Upper lobe of right lung (tissue), 1 donor: ENCODE data around the gene MIER2. TPM values are rescaled to one million over a fixed set of nuclear protein-coding genes. Genes with fewer than 3 reads are reported as not detected.

ENCODE experiments used
- ATAC-seq: fragments of 200-7000 bp; cut with Tn5 transposase; one replicate; pipeline ENCODE4 v1.9.1; 2020; ENCODE audit warnings: mild to moderate bottlenecking, moderate library complexity
- DNase-seq: peaks from one replicate; pipeline ENCODE4 v3.0.0-alpha.2; 2020
- H3K27ac ChIP-seq: fragments of 200-600 bp; one replicate; pipeline ENCODE4 v1.8.0; 2022
- H3K27me3 ChIP-seq: fragments of 200-600 bp; one replicate; pipeline ENCODE4 v1.8.0; 2022; ENCODE audit warnings: mild to moderate bottlenecking
- H3K36me3 ChIP-seq: fragments of 200-600 bp; one replicate; pipeline ENCODE4 v1.8.0; 2022
- H3K4me1 ChIP-seq: fragments of 200-600 bp; one replicate; pipeline ENCODE4 v1.8.0; 2022
- H3K4me3 ChIP-seq: fragments of 200-600 bp; one replicate; pipeline ENCODE4 v1.8.0; 2022; ENCODE audit warnings: mild to moderate bottlenecking
- H3K9me3 ChIP-seq: fragments of 200-600 bp; one replicate; pipeline ENCODE4 v1.8.0; 2022
- intact Hi-C: fragments of 100-400 bp; cut with DNase I; formaldehyde crosslinking; loops from one replicate; pipeline ENCODE4 v1.11.0; 2022
- total RNA-seq: library from RNA; stranded (reverse); fragmentation: NEBNext Ultra II Directional; extraction: Animal tissue kit (Norgen Biotek cat#: 25700); gene quantifications from one replicate; pipeline ENCODE4 v1.2.1, GENCODE V29; 2021
- TF ChIP-seq, protein P1 (sequence below): fragments of 200-600 bp; IDR thresholded peaks from one replicate; pipeline ENCODE4 v1.8.0; 2022; ENCODE audit warnings: antibody characterized with exemption
- donor health status: DM: no; HTN: yes; CAD: no; lungs with severe emphysema.

The MIER2 gene
- total RNA-seq, 1 donor from 2014 or later = 43.1 TPM

DNA sequence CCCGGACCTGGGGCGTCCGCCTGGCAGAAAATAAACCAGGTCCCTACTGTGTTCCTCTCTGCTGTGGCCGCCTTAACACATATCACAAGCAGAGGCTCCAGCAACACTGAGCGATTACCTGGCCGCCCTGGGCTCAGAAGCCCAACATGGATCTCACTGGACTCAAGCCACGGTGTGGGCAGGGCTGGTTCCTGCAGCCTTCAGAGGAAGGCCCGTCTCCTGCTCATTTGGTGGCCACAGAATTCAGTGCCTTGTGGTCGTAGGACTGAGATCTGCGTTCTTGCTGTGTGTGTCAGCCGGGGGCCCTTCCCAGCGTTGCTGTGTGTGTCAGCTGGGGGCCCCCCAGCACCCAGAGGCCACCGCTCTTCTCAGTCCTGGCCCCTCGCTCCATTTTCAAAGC, 34.1 kb upstream of the MIER2 start:
- DNase-seq (peak; percentile 35), ATAC-seq (no peak)
- H3K36me3 ChIP-seq = no peaks in the 10 kb centered on the region
- H3K27me3 ChIP-seq = peaks cover 8% of the 10 kb centered on the region
- H3K27ac ChIP-seq = no peak overlapping the region
- intact Hi-C loops = no loop called here
- TF ChIP-seq, protein P1, sequence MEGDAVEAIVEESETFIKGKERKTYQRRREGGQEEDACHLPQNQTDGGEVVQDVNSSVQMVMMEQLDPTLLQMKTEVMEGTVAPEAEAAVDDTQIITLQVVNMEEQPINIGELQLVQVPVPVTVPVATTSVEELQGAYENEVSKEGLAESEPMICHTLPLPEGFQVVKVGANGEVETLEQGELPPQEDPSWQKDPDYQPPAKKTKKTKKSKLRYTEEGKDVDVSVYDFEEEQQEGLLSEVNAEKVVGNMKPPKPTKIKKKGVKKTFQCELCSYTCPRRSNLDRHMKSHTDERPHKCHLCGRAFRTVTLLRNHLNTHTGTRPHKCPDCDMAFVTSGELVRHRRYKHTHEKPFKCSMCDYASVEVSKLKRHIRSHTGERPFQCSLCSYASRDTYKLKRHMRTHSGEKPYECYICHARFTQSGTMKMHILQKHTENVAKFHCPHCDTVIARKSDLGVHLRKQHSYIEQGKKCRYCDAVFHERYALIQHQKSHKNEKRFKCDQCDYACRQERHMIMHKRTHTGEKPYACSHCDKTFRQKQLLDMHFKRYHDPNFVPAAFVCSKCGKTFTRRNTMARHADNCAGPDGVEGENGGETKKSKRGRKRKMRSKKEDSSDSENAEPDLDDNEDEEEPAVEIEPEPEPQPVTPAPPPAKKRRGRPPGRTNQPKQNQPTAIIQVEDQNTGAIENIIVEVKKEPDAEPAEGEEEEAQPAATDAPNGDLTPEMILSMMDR = no peak
- H3K4me1 ChIP-seq = no peaks in the 10 kb centered on the region
- no peaks in the 10 kb centered on the region for H3K9me3 ChIP-seq
- H3K4me3 ChIP-seq = no peak overlapping the region

DNA sequence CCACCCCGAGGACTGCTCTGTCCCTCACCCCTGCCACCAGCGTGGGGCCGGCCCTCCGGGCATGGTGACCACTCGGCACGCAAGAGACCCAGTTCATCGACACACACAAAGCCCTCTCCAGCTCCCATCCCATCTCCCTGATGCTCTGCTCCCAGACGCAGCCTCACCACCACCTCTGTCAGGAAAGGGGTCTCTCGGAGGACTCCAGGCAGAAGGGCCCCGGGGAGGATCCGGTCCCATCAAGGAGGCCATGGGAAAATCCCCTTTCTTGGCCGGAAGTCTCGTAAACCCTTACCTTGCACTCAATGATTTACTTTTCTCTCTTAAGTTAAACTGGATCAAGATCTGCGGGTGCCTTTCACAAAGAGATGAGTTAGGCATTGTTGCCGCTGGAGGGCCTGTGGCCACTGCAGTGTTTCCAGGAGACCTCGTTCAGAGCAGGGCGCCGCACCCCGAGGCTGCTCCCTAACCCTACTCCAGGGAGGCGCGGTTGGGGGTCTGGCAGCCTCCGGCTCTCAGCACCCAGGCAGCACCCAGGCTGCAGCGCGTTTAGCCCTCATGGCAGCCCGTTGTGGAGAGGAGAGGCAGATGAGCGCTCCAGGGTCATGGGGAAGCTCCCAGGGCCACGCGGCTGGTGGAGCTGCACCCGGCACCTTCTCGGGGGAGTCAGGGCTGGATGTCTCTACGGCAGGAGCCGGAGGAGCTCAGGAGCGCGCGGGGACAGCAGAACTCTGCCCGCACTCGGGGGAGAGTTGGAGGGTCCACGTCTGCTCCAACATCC, 33.4 kb upstream of the MIER2 start:
- ATAC-seq = peak; percentile 12
- Histone ChIP-seq H3K4me3 (no peak overlapping the region), H3K27ac (no peak overlapping the region), H3K36me3 (no peaks in the 10 kb centered on the region), H3K4me1 (no peaks in the 10 kb centered on the region), H3K9me3 (no peaks in the 10 kb centered on the region), H3K27me3 (peaks cover 7% of the 10 kb centered on the region)
- DNase-seq = peak; percentile 53
- intact Hi-C loops = no loop called here
- TF ChIP-seq, protein P1 = no peak

GRCh38 chr19:376111-376470, 31.5 kb upstream of the MIER2 start:
- Histone ChIP-seq H3K9me3 (no peaks in the 10 kb centered on the region), H3K4me3 (no peak overlapping the region), H3K27ac (no peak overlapping the region), H3K36me3 (no peaks in the 10 kb centered on the region), H3K27me3 (peaks cover 5% of the 10 kb centered on the region), H3K4me1 (no peaks in the 10 kb centered on the region)
- TF ChIP-seq, protein P1 = no peak
- no peak for DNase-seq
- no peak for ATAC-seq
- intact Hi-C loops = no loop called here

DNA sequence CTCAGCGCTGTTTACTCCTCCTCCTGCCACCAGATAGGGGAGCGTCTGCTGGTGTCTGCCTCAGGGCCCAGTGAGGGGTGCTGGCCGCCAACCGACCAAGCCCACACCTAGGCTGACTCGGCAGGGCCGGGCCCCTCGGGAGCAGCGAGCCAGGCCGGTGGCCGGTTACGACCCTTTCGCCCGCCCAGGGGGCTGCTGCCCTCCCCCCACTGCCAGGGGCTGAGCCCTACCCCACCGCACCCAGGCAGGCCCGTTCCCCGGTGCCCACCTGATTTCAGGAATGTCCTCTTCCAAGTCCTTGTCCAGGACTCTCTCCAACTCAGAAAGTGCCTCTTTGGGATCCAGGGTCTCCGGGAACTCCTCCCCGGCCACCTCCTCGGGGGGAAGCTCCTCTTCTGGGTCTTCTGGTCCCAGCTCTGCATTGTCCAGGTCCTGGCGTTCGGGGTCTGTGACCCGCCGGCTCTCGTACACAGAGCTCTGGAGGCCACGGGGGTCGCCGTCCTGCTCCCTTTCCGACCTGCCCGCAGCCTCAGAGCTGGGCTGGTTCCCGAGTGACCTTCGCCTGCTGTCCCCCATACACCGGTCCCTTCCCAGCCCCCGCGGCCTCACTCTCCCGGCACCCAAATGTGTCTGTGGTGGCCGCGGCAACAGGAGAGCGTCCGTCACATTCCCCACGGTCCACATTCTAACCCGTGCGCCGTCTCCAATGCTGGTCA, 31.0 kb upstream of the MIER2 start:
- DNase-seq (no peak), ATAC-seq (no peak)
- intact Hi-C loops = no loop called here
- Histone ChIP-seq H3K27ac (no peak overlapping the region), H3K4me1 (no peaks in the 10 kb centered on the region), H3K4me3 (no peak overlapping the region), H3K36me3 (no peaks in the 10 kb centered on the region), H3K9me3 (no peaks in the 10 kb centered on the region), H3K27me3 (peaks cover 5% of the 10 kb centered on the region)
- TF ChIP-seq, protein P1 = no peak

DNA sequence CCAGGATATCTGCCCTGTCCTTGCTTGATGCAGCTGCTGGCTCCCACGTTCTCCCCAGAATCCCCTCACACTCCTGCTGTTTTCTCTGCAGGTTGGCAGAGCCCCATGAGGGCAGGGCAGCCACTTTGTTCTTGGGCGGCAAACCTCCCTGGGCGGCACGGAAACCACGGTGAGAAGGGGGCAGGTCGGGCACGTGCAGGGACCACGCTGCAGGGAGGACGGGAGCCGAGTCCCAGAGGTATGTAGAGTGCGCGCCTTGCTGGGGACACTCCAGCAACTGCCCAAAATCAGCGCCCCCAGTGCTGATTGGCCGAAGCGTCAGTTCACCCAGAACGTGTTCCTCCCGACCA, 30.3 kb upstream of the MIER2 start:
- TF ChIP-seq, protein P1 = no peak
- Histone ChIP-seq H3K36me3 (no peaks in the 10 kb centered on the region), H3K9me3 (no peaks in the 10 kb centered on the region), H3K4me1 (no peaks in the 10 kb centered on the region), H3K27ac (no peak overlapping the region), H3K4me3 (no peak overlapping the region), H3K27me3 (peaks cover 5% of the 10 kb centered on the region)
- no peak for ATAC-seq
- DNase-seq = no peak
- intact Hi-C loops = no loop called here
